Stimulated activated CD4-positive, alpha-beta T cell treated with anti-CD3 and anti-CD28 coated beads, TNF-alpha, amount 100 ng/mL, for 1 hour (primary cell): ENCODE results near the gene AAK1.

ENCODE experiments used
- DNase-seq, 3 donors: peaks; one replicate each; pipeline ENCODE4 v3.0.0-alpha.2; 2020; ENCODE audit warnings: low read depth in 3 of 3, low spot score in 1 of 3

Gene AAK1

GRCh38 chr2:69499242-69499641 lies 144.3 kb downstream of the AAK1 start:
- no peak for DNase-seq

- DNase-seq = no peak
Measured at GRCh38 chr2:69495861-69496260, 147.7 kb downstream of the AAK1 start.

GRCh38 chr2:69495008-69495407 lies 148.5 kb downstream of the AAK1 start:
- DNase-seq = no peak

GRCh38 chr2:69494126-69494525 lies 149.4 kb downstream of the AAK1 start:
- no peak for DNase-seq

GRCh38 chr2:69493268-69493667 lies 150.3 kb downstream of the AAK1 start:
- no peak for DNase-seq

DNA sequence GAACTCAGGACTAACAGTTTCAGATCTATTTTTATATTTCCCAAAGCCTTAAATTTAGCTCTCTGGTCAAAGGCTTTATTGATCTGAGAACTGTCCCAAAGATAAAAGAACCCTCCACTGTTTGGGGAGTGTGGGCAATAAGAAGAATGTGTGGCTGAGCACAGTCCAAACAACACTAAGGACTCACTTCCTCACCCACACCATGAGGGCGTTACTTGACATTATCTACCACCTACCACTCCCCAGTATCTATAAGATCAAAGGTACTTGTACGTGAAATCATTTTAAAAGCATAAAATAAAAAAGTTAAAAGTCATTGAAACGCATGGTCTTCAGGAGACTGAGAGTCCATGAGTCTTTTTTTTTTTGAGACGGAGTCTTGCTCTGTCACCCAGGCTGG lies 151.7 kb downstream of the AAK1 start:
- no peak for DNase-seq

- no peak for DNase-seq
Measured at GRCh38 chr2:69490486-69490885, 153.1 kb downstream of the AAK1 start.

DNA sequence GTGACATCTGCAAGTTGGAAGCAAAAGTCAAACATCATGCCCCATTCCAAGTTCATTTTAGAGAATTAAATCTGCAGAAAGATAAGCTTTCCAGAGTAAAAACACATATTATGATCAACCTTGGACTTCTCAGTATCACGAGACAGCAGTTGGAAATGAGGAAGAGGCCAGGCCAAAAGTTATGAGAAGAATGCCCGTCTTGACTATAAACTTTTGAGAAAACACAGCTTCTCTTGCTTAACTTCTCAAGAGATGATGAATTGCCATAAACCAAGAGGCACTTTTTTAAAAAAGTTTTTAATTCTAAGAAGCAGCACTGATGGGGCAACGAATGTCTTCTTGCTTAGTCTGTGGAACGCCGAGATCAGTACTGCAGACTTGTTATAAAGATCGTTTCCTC lies 153.7 kb downstream of the AAK1 start:
- no peak for DNase-seq

DNA sequence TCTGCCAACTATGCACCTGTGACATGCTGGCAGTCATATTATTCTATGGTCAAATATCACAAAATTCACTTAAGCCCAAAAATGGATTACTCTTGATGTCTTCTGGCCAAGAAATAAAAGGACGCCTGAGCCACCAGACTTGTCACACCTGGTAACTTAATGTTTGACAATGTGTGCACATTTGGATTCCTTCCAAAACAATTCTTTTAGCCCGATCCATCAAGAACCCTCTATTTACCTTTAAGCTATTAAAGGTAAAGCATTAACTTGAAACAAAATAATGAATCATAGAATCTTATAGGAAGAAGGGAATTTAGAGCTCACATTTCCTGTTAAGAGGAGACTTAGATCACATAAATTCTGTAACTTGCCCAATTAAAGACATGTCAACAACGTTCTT lies 159.8 kb downstream of the AAK1 start:
- DNase-seq = no peak

DNA sequence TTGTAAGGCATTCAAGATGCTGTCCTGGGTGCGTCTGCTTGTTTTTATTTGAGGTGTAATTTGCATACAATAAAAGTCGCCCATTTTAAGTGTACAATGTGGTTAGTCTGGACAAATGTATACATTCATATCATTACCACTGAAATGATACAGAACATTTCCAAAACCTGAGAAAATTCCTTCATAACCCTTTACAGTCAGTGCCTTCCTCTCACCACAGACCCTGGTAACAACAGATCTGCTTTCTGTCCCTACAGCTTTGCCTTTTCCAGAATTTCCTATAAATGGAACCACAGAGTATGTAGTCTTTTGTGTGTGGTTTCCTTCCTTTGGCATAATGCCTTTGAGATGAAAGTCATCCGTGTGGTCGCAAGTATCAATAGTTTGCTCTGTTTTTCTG lies 160.5 kb downstream of the AAK1 start:
- no peak for DNase-seq

DNA sequence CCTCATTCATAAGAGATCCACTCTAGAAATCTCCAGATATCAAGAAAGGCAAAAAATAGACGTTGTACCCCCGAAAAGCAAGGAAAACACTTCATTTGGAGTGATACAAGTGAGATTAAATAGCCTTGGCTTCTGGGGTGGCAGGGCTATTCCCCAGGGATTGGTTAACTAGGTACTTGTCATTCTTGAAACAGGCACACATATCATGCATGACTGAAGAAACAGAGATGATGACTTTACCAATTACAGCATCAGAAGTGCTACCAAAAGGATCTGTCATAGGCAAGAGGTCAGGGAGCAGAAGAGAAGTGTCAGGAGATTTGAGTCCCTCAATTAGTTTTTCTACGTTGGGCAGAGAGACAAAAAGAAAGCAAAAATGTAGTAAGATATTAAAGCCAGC lies 161.1 kb downstream of the AAK1 start:
- no peak for DNase-seq

DNA sequence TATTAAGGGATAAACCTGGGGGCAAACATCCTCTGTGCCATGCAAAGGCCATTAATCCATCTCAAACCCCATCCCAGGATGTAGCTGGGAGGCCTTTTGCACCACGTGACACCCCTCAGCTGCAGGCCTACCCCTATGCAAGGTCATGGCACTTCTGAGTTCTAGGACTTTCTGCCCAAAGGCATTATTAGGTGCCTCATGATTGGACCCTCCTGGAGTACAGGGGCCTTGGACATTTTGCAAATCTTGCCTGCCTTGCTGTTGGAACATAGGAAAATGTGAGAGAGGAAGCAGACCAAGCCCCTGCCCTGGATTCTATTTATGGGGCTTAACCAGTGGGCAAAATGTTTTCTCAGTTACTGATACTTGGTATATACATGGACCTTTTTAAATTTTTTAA lies 162.1 kb downstream of the AAK1 start:
- no peak for DNase-seq

- DNase-seq = no peak
Measured at GRCh38 chr2:69477627-69478026, 165.9 kb downstream of the AAK1 start.

DNA sequence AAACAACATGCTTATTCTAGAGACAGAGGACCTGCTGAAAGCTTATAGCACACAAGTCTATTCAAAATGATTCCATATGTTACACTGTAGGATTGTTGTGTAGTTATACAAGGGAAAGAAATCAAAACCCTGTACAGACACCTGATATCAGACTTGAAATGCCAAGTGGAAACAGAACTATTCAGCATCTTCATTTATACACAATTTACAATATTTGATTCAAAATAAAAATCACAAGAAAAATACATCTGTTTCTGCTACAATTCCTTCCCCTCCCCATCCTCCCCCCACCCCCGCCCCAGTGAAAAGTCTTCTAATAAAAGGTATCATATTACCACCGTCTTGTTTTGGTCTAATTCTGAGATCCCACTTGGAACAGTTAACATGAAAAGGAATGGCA lies 168.9 kb downstream of the AAK1 start:
- no peak for DNase-seq

- no peak for DNase-seq
Measured at GRCh38 chr2:69471793-69472192, 171.7 kb downstream of the AAK1 start.

DNA sequence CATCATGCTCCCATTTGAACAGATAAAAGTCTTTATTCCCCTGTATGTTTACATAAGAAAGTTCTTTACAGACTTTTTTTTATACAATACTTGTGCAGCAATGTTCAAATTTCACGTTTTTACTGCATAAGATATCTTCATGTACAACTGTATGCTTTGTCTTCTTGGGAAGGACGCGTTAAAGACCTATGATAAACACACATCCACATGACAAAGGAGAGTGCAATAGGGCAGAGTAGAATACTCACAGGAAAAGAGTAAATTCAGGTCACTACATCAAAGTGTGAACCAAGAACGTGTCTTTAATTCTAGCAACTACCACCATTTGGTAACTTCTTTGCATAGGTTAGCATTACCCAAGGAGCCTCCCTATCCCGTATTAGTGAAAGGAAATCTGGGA lies 172.6 kb downstream of the AAK1 start:
- no peak for DNase-seq

GRCh38 chr2:69469784-69470183 lies 173.8 kb downstream of the AAK1 start:
- no peak for DNase-seq

- DNase-seq = no peak
Measured at GRCh38 chr2:69469375-69469774, 174.2 kb downstream of the AAK1 start.

DNA sequence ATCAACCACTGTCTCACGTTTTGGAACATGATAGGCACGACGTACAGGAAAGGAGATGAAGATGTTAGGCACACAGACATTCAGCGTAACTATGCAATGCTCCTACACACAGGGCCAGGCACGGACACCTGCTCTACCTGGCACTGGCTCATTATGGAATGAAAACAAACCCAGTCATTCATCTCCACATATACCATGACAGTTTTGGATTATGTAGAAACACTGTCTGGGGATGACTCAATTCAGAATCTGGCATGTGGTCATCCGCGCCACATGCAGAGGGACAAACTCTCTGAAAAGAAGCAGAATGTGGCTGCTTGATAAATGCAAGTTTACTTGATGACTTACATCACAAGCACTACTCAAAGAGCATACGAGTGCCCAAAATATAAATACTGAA lies 176.8 kb downstream of the AAK1 start:
- DNase-seq = no peak

GRCh38 chr2:69465513-69466456 lies 177.8 kb downstream of the AAK1 start:
- DNase-seq = no peak

- DNase-seq = no peak
Measured at GRCh38 chr2:69464575-69464974, 179.0 kb downstream of the AAK1 start.

DNA sequence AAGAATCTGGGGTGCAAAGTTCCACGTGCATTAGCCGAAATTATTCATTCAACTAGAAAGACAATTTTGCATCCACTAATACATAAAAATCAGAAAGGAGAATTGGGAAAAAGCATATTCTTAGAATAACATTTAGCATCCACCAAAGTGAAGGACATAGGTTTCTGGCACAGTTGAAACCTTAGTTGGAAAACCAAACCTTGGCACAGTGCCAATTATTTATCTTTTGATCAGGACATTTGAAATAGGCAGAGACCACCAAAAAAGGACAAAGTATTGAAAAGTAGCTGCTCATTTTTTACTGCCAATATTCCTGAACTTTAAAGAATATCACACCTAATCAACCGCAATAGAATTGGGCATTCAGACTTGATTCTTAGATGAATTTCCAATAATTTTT lies 180.8 kb downstream of the AAK1 start:
- no peak for DNase-seq

DNA sequence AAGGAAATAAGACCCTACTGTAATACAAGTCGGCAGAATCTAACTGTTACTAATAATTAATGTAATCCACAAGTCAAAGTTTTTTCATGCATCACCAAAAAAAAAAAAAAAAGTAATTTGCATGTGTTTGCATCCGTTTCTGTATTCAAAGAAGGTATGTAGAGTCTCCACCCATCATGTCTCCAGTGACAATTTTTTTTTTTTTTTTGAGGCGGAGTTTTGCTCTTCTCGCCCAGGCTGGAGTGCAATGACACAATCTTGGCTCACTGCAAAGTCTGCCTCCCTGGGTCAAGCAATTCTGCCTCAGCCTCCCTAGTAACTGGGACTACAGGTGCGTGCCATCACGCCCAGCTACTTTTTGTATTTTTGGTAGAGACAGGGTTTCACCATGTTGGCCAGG lies 182.1 kb downstream of the AAK1 start:
- DNase-seq = no peak
